Peyer's patch (tissue), 4 donors: Measurements from ENCODE around the gene SLC4A2. TPM values are rescaled to one million over a fixed set of nuclear protein-coding genes. Genes with fewer than 3 reads are reported as not detected.

Experiments
- DNase-seq, 3 donors: peaks; one replicate each; pipeline ENCODE4 v3.0.0-alpha.2; 2017 to 2019
- H3K27ac ChIP-seq, 4 donors: fragments of 200-600 bp; sonication (generic); one replicate each; pipeline ENCODE4 v1.5.1; 2016 to 2019
- H3K27me3 ChIP-seq, 2 donors: fragments of 200-600 bp; sonication (generic); one replicate each; pipeline ENCODE4 v1.5.1; 2019
- H3K36me3 ChIP-seq, 3 donors: fragments of 200-600 bp; sonication (generic); one replicate each; pipeline ENCODE4 v1.5.1; 2016 to 2019
- H3K4me1 ChIP-seq, 4 donors: fragments of 200-600 bp; sonication (generic); one replicate each; pipeline ENCODE4 v1.5.1; 2016 to 2019
- H3K4me3 ChIP-seq, 4 donors: fragments of 200-600 bp; sonication (generic); 1 replicate in 3 of 4; 2 replicates in 1 of 4; pipeline ENCODE4 v1.5.1; 2016 to 2019; ENCODE audit warnings: mild to moderate bottlenecking in 1 of 4
- H3K9me3 ChIP-seq, 4 donors: fragments of 200-600 bp; sonication (generic); one replicate each; pipeline ENCODE4 v1.5.1; 2016 to 2019; ENCODE audit warnings: mild to moderate bottlenecking in 1 of 4
- POLR2A ChIP-seq, 2 donors: fragments of 450-650 bp; IDR thresholded peaks; one replicate each; pipeline ENCODE4 v1.5.1; 2017; ENCODE audit warnings: antibody characterized with exemption in 2 of 2, mild to moderate bottlenecking in 2 of 2, moderate library complexity in 2 of 2
- total RNA-seq, 4 donors: library from RNA; depleted of rRNA; stranded (reverse); fragments of >200 nt; gene quantifications; one replicate each; pipeline ENCODE4 v1.1.0, GENCODE V29; 2016
- TF ChIP-seq, protein P1 (sequence below), 6 experiments: fragments of 450-650 bp in 4 of 6; fragments of 200-600 bp in 2 of 6; sonication (generic) in 1 of 6; IDR thresholded peaks; one replicate each; pipeline ENCODE4 v1.5.1; 2017 to 2019; ENCODE audit warnings: antibody characterized with exemption in 6 of 6, mild to moderate bottlenecking in 3 of 6, moderate library complexity in 1 of 6

Gene SLC4A2
- total RNA-seq, 4 donors from 2014 or later = 101 to 143 (median 121) TPM

DNA sequence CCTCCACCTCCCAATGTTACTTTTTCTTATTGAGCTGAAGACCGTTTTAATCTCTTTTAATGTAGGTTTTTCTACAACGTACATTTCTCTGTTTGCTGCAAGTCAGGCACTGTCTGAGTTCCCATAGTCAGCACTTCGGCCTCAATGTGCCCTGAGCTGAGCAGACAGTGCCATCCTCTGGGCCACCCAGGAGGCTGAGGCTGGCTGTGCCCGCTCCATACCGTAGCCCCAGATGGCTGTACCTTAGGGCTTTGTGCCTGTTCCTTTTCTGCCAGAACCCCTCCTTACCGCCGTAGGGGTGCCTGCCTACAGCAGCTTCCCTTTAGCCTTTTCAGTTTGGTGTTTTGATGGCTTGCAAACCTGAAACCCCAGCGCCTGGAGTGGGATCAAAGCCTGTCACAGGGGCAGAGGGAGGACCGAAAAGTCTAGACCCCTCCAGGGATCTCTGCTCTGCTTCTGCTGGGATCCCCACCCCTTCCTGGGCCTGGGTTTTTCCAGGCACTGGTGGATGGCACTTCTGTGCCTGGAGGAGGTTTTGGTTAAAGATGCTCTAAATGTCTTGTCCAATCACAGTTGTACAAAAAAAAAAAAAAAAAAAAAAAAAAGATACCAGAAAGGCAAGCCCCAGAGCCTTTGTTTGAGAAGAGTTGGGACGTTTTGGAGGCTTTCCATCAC lies 35.9 kb downstream of the SLC4A2 start:
- DNase-seq = no peak
- TF ChIP-seq, protein P1, sequence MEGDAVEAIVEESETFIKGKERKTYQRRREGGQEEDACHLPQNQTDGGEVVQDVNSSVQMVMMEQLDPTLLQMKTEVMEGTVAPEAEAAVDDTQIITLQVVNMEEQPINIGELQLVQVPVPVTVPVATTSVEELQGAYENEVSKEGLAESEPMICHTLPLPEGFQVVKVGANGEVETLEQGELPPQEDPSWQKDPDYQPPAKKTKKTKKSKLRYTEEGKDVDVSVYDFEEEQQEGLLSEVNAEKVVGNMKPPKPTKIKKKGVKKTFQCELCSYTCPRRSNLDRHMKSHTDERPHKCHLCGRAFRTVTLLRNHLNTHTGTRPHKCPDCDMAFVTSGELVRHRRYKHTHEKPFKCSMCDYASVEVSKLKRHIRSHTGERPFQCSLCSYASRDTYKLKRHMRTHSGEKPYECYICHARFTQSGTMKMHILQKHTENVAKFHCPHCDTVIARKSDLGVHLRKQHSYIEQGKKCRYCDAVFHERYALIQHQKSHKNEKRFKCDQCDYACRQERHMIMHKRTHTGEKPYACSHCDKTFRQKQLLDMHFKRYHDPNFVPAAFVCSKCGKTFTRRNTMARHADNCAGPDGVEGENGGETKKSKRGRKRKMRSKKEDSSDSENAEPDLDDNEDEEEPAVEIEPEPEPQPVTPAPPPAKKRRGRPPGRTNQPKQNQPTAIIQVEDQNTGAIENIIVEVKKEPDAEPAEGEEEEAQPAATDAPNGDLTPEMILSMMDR (IDR thresholded peaks at IDR 0.05) = no peak
- no peak for TF ChIP-seq POLR2A (IDR thresholded peaks at IDR 0.05)
- Histone ChIP-seq H3K36me3 (peaks cover 0 to 5% (median 0%) of the 10 kb centered on the region in 3 donors), H3K4me3 (no peak overlapping the region), H3K4me1 (peaks cover 0 to 24% (median 0%) of the 10 kb centered on the region in 4 donors), H3K27me3 (no peaks in the 10 kb centered on the region), H3K27ac (no peak overlapping the region), H3K9me3 (no peaks in the 10 kb centered on the region)

DNA sequence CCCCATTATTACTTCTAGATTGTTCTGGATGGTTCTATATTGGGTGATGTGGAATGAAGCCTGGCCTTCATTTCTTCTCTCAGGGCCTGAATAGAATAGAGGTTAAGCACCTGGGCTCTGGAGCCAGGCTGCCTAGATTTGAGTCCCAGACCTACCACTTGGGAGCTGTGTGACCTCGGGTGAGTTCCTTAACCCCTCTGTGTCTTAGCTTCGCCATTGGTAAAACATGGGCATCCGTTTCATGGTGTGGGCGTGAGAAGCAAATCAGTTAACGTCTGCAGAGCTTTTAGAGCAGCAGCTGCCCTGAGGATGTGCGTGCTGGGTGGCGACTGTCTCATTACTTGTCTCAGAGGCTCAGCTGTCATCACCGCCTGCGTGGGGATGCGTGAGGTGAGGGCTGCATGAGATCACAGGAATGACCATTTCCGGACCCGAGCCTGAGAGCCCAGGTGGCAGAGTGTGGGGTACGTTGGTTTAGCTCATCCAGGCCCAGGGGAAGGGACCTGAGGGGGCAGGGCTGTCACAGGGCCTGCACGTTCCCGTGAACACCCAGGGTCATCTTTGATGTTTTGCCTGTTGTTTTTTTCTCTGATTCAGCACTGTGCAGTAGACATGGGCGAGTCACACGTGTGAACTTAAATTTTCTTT lies 36.6 kb downstream of the SLC4A2 start:
- Histone ChIP-seq H3K27me3 (no peaks in the 10 kb centered on the region), H3K36me3 (peaks cover 0 to 5% (median 0%) of the 10 kb centered on the region in 3 donors), H3K27ac (no peak overlapping the region), H3K4me1 (peaks cover 0 to 20% (median 0%) of the 10 kb centered on the region in 4 donors), H3K9me3 (no peaks in the 10 kb centered on the region), H3K4me3 (no peak overlapping the region)
- TF ChIP-seq, protein P1 (IDR thresholded peaks at IDR 0.05) = no peak
- TF ChIP-seq POLR2A (IDR thresholded peaks at IDR 0.05) = no peak
- DNase-seq = no peak

DNA sequence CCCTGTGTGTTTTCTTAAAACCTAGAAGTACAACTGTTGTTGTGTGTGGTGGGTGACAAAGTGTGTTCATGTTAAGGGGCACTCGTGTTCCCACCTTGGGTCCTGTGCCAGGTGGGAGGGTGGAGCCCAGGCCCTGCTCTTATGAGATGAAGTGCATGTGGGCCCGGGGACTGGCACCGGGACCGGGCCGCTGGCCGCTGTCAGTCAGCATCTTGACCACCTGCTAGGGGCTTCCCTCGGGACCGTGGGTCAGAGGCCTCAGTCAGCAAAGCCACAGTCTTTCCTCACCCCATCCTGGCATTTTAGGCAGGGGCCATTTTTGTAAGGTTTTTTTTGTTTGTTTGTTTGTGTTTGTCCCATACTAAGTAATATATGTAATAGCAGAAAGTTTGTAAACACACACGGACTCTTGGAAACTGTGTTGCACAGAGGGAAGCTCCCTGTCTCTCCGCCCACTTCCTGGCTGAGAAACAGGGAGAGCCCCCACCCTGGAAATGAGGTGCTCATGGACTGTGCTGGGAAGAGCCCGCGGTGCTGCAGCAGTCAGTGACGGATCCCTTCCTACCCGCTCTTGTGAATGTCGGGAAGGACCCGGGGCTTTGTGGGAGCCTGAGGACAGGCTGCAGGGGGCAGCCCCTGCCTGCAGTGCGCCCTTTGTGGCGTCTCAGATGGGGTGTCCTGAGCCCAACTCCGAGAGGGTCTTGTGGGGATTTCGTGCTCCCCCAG lies 40.3 kb downstream of the SLC4A2 start:
- Histone ChIP-seq H3K27ac (no peak overlapping the region), H3K36me3 (peaks cover 0 to 4% (median 0%) of the 10 kb centered on the region in 3 donors), H3K27me3 (no peaks in the 10 kb centered on the region), H3K9me3 (no peaks in the 10 kb centered on the region), H3K4me1 (peaks cover 0 to 17% (median 0%) of the 10 kb centered on the region in 4 donors), H3K4me3 (no peak overlapping the region)
- TF ChIP-seq, protein P1 (IDR thresholded peaks at IDR 0.05) = no peak
- no peak for TF ChIP-seq POLR2A (IDR thresholded peaks at IDR 0.05)
- DNase-seq = no peak

DNA sequence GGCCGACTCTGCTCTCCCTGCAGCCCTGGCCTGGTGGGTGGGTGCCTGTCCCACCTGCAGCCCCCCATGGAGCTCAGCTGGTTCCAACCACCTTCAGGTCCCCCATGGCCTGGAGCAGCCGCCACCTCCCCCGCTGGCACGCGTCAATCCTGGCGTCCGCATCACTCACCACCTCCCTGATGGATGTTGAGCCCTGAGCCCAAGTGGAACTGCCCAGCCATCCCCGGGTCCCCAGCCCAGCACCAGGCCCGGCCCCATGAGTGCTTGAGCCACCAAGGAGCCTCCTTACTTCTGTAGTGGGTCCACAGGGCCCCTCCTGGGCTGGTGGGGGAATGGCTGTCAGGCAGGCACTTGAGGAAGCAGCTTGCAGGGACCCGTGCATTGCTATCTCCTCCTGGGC lies 41.5 kb downstream of the SLC4A2 start:
- Histone ChIP-seq H3K4me3 (no peak overlapping the region), H3K27ac (no peak overlapping the region), H3K27me3 (no peaks in the 10 kb centered on the region), H3K4me1 (peaks cover 0 to 22% (median 0%) of the 10 kb centered on the region in 4 donors), H3K36me3 (peaks cover 0 to 9% (median 0%) of the 10 kb centered on the region in 3 donors), H3K9me3 (no peaks in the 10 kb centered on the region)
- no peak for DNase-seq
- TF ChIP-seq POLR2A (IDR thresholded peaks at IDR 0.05) = no peak
- TF ChIP-seq, protein P1 (IDR thresholded peaks at IDR 0.05) = no peak

DNA sequence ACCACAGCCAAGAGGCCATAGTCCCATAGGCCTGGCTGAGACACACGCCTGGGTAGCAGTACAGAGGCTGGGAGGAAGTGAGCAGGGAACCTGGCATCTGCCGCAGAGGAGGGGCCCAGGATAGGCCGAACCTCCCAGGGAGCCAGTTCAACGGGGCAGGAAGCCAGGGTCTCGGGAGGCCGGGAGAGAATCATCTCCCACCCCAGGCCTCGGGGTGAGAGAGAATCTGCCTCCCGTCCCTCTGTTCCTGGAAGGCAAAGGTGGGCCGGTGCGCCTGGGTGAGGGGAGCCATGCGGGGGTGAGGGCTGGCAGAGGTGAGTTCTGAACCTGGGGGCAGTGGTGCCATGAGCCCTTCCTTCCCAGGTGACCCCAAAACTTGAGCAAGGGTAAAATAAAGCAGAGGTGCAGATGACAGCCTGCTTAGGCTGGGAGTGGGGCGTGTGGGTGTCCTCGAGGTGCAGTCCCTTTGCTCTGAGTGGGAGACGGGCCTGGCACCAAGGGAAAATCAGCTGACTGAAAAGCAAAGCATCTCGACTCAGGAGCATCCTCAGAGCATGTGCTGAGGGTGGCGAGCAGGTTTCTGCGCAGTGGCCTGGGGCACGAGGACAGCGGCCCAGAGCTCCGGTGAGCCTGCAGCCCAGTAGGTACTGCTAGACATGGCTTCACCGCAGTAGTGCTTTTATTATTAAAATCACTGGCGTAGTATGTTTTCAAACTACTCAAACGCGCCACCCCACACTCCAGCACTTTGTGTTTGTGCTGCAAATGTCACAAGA lies 42.4 kb downstream of the SLC4A2 start:
- TF ChIP-seq POLR2A (IDR thresholded peaks at IDR 0.05) = no peak
- TF ChIP-seq, protein P1 (IDR thresholded peaks at IDR 0.05) = no peak
- H3K27ac ChIP-seq = no peak overlapping the region
- peaks cover 0 to 22% (median 0%) of the 10 kb centered on the region in 4 donors for H3K4me1 ChIP-seq
- no peak overlapping the region for H3K4me3 ChIP-seq
- H3K36me3 ChIP-seq = peaks cover 0 to 9% (median 0%) of the 10 kb centered on the region in 3 donors
- H3K9me3 ChIP-seq = no peaks in the 10 kb centered on the region
- DNase-seq = no peak
- H3K27me3 ChIP-seq = no peaks in the 10 kb centered on the region
